SK-N-SH treated with all-trans-retinoic acid at 6 μM for 48 hours (cell line): ENCODE results near the gene DNAJC30.
"Not testable (repeated sequence)": the region's sequence is repeated elsewhere in the genome, so short reads cannot be mapped to it uniquely, and the experiment has no call there.

Experiments
- ATAC-seq: fragments of 200-7000 bp; cut with Tn5 transposase; 3 replicates; pipeline ENCODE4 v1.9.1; 2020; ENCODE audit warnings: mild to moderate bottlenecking, moderate library complexity
- BACH2 ChIP-seq: fragments of 250-450 bp; sonication (Bioruptor Pico); IDR thresholded peaks from 2 replicates; pipeline ENCODE4 v1.9.0; 2021; ENCODE audit warnings: mild to moderate bottlenecking, borderline replicate concordance
- CREB5 ChIP-seq: fragments of 250-450 bp; sonication (Bioruptor Pico); IDR thresholded peaks from 2 replicates; pipeline ENCODE4 v1.5.1; 2020; ENCODE audit warnings: low read depth, mild to moderate bottlenecking, moderate library complexity
- CSDC2 ChIP-seq: fragments of 250-450 bp; sonication (Bioruptor Pico); IDR thresholded peaks from 2 replicates; pipeline ENCODE4 v1.5.0; 2020; ENCODE audit warnings: mild to moderate bottlenecking, moderate library complexity
- CSRNP3 ChIP-seq: fragments of 250-450 bp; sonication (Bioruptor Pico); IDR thresholded peaks from 2 replicates; pipeline ENCODE4 v1.5.1; 2021; ENCODE audit warnings: mild to moderate bottlenecking, moderate library complexity
- ESRRG ChIP-seq: fragments of 250-450 bp; sonication (Bioruptor Pico); IDR thresholded peaks from 2 replicates; pipeline ENCODE4 v1.6.1; 2021; ENCODE audit warnings: mild to moderate bottlenecking
- GLIS3 ChIP-seq: fragments of 250-450 bp; sonication (Bioruptor Pico); IDR thresholded peaks from 2 replicates; pipeline ENCODE4 v1.5.0; 2020; ENCODE audit warnings: mild to moderate bottlenecking, moderate library complexity
- ISL1 ChIP-seq: fragments of 250-450 bp; sonication (Bioruptor Pico); IDR thresholded peaks from 2 replicates; pipeline ENCODE4 v2.1.2; 2022; ENCODE audit warnings: mild to moderate bottlenecking, moderate library complexity
- OSR1 ChIP-seq: fragments of 250-450 bp; sonication (Bioruptor Pico); IDR thresholded peaks from 2 replicates; pipeline ENCODE4 v1.8.0; 2022; ENCODE audit warnings: moderate library complexity, mild to moderate bottlenecking, inconsistent platforms
- PATZ1 ChIP-seq: fragments of 250-450 bp; sonication (Bioruptor Pico); IDR thresholded peaks from 2 replicates; pipeline ENCODE4 v1.8.0; 2020; ENCODE audit warnings: mild to moderate bottlenecking, moderate library complexity, borderline replicate concordance
- POU6F1 ChIP-seq: fragments of 250-450 bp; sonication (Bioruptor Pico); IDR thresholded peaks from 2 replicates; pipeline ENCODE4 v1.8.0; 2021; ENCODE audit warnings: low read depth, mild to moderate bottlenecking, moderate library complexity, borderline replicate concordance
- PPARA ChIP-seq: fragments of 250-450 bp; sonication (Bioruptor Pico); IDR thresholded peaks from 2 replicates; pipeline ENCODE4 v1.5.0; 2020; ENCODE audit warnings: mild to moderate bottlenecking, borderline replicate concordance
- RARB ChIP-seq: fragments of 250-450 bp; sonication (Bioruptor Pico); IDR thresholded peaks from 2 replicates; pipeline ENCODE4 v1.8.0; 2021; ENCODE audit warnings: mild to moderate bottlenecking, moderate library complexity
- SNAI2 ChIP-seq: fragments of 250-450 bp; sonication (Bioruptor Pico); IDR thresholded peaks from 2 replicates; pipeline ENCODE4 v1.5.0; 2020; ENCODE audit warnings: mild to moderate bottlenecking, moderate library complexity
- TCF4 ChIP-seq: fragments of 250-450 bp; sonication (Bioruptor Pico); IDR thresholded peaks from 2 replicates; pipeline ENCODE4 v1.8.0; 2021; ENCODE audit warnings: mild to moderate bottlenecking, moderate library complexity, borderline replicate concordance
- TOX ChIP-seq: fragments of 250-450 bp; sonication (Bioruptor Pico); IDR thresholded peaks from 2 replicates; pipeline ENCODE4 v1.8.0; 2021; ENCODE audit warnings: mild to moderate bottlenecking, moderate library complexity, borderline replicate concordance
- TSHZ2 ChIP-seq: fragments of 250-450 bp; sonication (Bioruptor Pico); IDR thresholded peaks from 2 replicates; pipeline ENCODE4 v1.5.0; 2020; ENCODE audit warnings: mild to moderate bottlenecking, moderate library complexity
- ZC3H10 ChIP-seq: fragments of 250-450 bp; sonication (Bioruptor Pico); IDR thresholded peaks from 2 replicates; pipeline ENCODE4 v1.5.1; 2021; ENCODE audit warnings: mild to moderate bottlenecking, moderate library complexity
- ZFP3 ChIP-seq: fragments of 250-450 bp; sonication (Bioruptor Pico); IDR thresholded peaks from 2 replicates; pipeline ENCODE4 v1.5.0; 2020; ENCODE audit warnings: mild to moderate bottlenecking, moderate library complexity
- ZFP30 ChIP-seq: fragments of 450-650 bp; formaldehyde crosslinking; IDR thresholded peaks from 2 replicates; pipeline ENCODE4 v1.5.0; 2022; ENCODE audit warnings: mild to moderate bottlenecking, moderate library complexity
- ZNF565 ChIP-seq: fragments of 450-650 bp; formaldehyde crosslinking; conservative IDR thresholded peaks from 2 replicates; pipeline ENCODE4 v1.5.0; 2020; ENCODE audit warnings: low read depth, mild to moderate bottlenecking, moderate library complexity
- ZNF70 ChIP-seq: fragments of 450-650 bp; formaldehyde crosslinking; IDR thresholded peaks from 2 replicates; pipeline ENCODE4 v1.5.0; 2020; ENCODE audit warnings: mild to moderate bottlenecking, moderate library complexity
- ZNF8 ChIP-seq: fragments of 450-650 bp; formaldehyde crosslinking; IDR thresholded peaks from 2 replicates; pipeline ENCODE4 v1.5.0; 2020; ENCODE audit warnings: mild to moderate bottlenecking, moderate library complexity

DNAJC30 gene

GRCh38 chr7:73721377-73721817 lies 38.1 kb upstream of the DNAJC30 start:
- ATAC-seq: peak; percentile 17; the same call in 2 of the 3 replicates
- no peak for TF ChIP-seq ZNF565 (CRISPR knock-in tag)
- no peak for TF ChIP-seq RARB (CRISPR knock-in tag)
- no peak for TF ChIP-seq ZNF8 (CRISPR knock-in tag)
- no peak for TF ChIP-seq POU6F1
- TF ChIP-seq ZC3H10 (CRISPR knock-in tag): no peak
- TF ChIP-seq TSHZ2 (CRISPR knock-in tag): no peak
- no peak for TF ChIP-seq SNAI2
- TF ChIP-seq ZFP3 (CRISPR knock-in tag): no peak
- no peak for TF ChIP-seq ZNF70
- TF ChIP-seq TOX: no peak

- not testable (repeated sequence) for ATAC-seq
Measured at GRCh38 chr7:73720443-73720842, 37.2 kb upstream of the DNAJC30 start.

- no peak for TF ChIP-seq TCF4 (CRISPR knock-in tag)
- no peak for TF ChIP-seq TOX
- TF ChIP-seq ISL1: no peak
- TF ChIP-seq ZNF70: no peak
- TF ChIP-seq BACH2: no peak
- no peak for TF ChIP-seq ZFP30
- TF ChIP-seq ZC3H10 (CRISPR knock-in tag): no peak
- no peak for TF ChIP-seq TSHZ2 (CRISPR knock-in tag)
- no peak for TF ChIP-seq PATZ1 (CRISPR knock-in tag)
- TF ChIP-seq CSRNP3 (CRISPR knock-in tag): no peak
- no peak for TF ChIP-seq CSDC2 (CRISPR knock-in tag)
- no peak for TF ChIP-seq GLIS3 (CRISPR knock-in tag)
- TF ChIP-seq CREB5 (CRISPR knock-in tag): no peak
- no peak for TF ChIP-seq POU6F1
- TF ChIP-seq RARB (CRISPR knock-in tag): no peak
- no peak for TF ChIP-seq SNAI2
- TF ChIP-seq ZFP3 (CRISPR knock-in tag): no peak
- TF ChIP-seq PPARA: no peak
- TF ChIP-seq ESRRG (CRISPR knock-in tag): no peak
- no peak for TF ChIP-seq OSR1 (CRISPR knock-in tag)
- TF ChIP-seq, all 23 proteins: peak for 0
- no peak for ATAC-seq
Measured at GRCh38 chr7:73719806-73720169, 36.5 kb upstream of the DNAJC30 start.
